Endothelial cell of umbilical vein (primary cell): ENCODE measurements around the gene FOXL2NB. TPM values are rescaled to one million over a fixed set of nuclear protein-coding genes. Genes with fewer than 3 reads are reported as not detected.

Experiments used
- BruUV-seq: library from RNA; stranded (reverse); fragments of 400-500 nt; replicated peaks from 2 replicates; lab custom pipeline; 2021; lab: Mats Ljungman, UMichigan
- CTCF ChIA-PET: fragments of 300-600, 350-600 bp; sonication (Branson Sonifier 250); formaldehyde crosslinking; loops from one replicate; lab custom pipeline; 2021; ENCODE audit warnings: antibody characterized with exemption, inconsistent platforms; lab: Charles Lee
- POLR2A ChIA-PET: fragments of 300-600, 350-600 bp; sonication (Branson Sonifier 250); formaldehyde crosslinking; loops from one replicate; lab custom pipeline; 2021; ENCODE audit warnings: antibody characterized with exemption, inconsistent platforms; lab: Charles Lee
- DNase-seq: peaks from one replicate; pipeline ENCODE4 v3.0.0-alpha.2; 2011; ENCODE audit warnings: low read depth, low spot score
- FAIRE-seq: peaks from 2 replicates; lab custom pipeline; 2011; peaks lifted over from hg19 to GRCh38; lab: Jason Lieb, UNC
- H2AFZ ChIP-seq: 2 replicates; pipeline ENCODE4 v1.6.0; 2012; ENCODE audit warnings: low read depth, low read length, control low read depth, inconsistent platforms
- H3K27ac ChIP-seq: 2 replicates; pipeline ENCODE4 v1.5.1; 2011; ENCODE audit warnings: low read depth, mild to moderate bottlenecking, control low read depth, low read length, moderate library complexity; ENCODE audit not compliant: insufficient read depth
- H3K27me3 ChIP-seq, 2 experiments: 2 replicates each; pipeline versions ENCODE4 v1.6.0 to v1.6.1; 2011; ENCODE audit warnings: low read length in 2 of 2, mixed read lengths in 1 of 2; ENCODE audit not compliant: control insufficient read depth in 2 of 2, insufficient read depth in 2 of 2
- H3K36me3 ChIP-seq, 2 experiments: 2 replicates in 1 of 2; 3 replicates in 1 of 2; pipeline ENCODE4 v1.5.1; 2011; ENCODE audit warnings: low read length in 2 of 2, mild to moderate bottlenecking in 1 of 2, moderate library complexity in 1 of 2; ENCODE audit not compliant: control insufficient read depth in 2 of 2, insufficient read depth in 2 of 2; ENCODE audit errors: extremely low read depth in 1 of 2
- H3K4me1 ChIP-seq: 3 replicates; pipeline ENCODE4 v1.5.1; 2011; ENCODE audit warnings: mild to moderate bottlenecking, low read length; ENCODE audit not compliant: control insufficient read depth, insufficient read depth; ENCODE audit errors: extremely low read depth
- H3K4me2 ChIP-seq: 2 replicates; pipeline ENCODE4 v1.6.1; 2011; ENCODE audit warnings: low read length, control low read depth, mixed read lengths; ENCODE audit not compliant: insufficient read depth
- H3K4me3 ChIP-seq, 3 experiments: fragments of 200-600 bp in 1 of 3; sonication (generic), shearing (Covaris generic) in 1 of 3; replicated peaks in 1 of 3; 2 replicates each; pipeline ENCODE4 v1.5.1; 2011 to 2016; ENCODE audit warnings: control low read depth in 3 of 3, low read length in 3 of 3, mild to moderate bottlenecking in 2 of 3, inconsistent platforms in 1 of 3, low read depth in 1 of 3, moderate library complexity in 1 of 3; ENCODE audit not compliant: insufficient read depth in 1 of 3
- H3K79me2 ChIP-seq: 2 replicates; pipeline ENCODE4 v1.6.0; 2012; ENCODE audit warnings: low read length, inconsistent platforms; ENCODE audit not compliant: control insufficient read depth, insufficient read depth
- H3K9ac ChIP-seq: replicated peaks from 2 replicates; pipeline ENCODE3; 2011; ENCODE audit warnings: low read length, control low read depth; ENCODE audit not compliant: insufficient read depth; ENCODE audit errors: extremely low read depth
- H3K9me1 ChIP-seq: replicated peaks from 3 replicates; pipeline ENCODE4 v1.6.0; 2011; ENCODE audit warnings: mild to moderate bottlenecking, low read length; ENCODE audit not compliant: control insufficient read depth, insufficient read depth; ENCODE audit errors: extremely low read depth
- H3K9me3 ChIP-seq: replicated peaks from 2 replicates; pipeline ENCODE4 v1.5.1; 2012; ENCODE audit warnings: low read length, inconsistent platforms; ENCODE audit not compliant: control insufficient read depth, insufficient read depth
- H4K20me1 ChIP-seq: replicated peaks from 2 replicates; pipeline ENCODE3; 2011; ENCODE audit warnings: mild to moderate bottlenecking, low read length; ENCODE audit not compliant: control insufficient read depth, insufficient read depth; ENCODE audit errors: extremely low read depth
- EZH2 ChIP-seq: IDR thresholded peaks from 2 replicates; pipeline ENCODE4 v1.6.1; 2012; ENCODE audit warnings: borderline replicate concordance, low read depth, mild to moderate bottlenecking, moderate library complexity, low read length, inconsistent platforms; ENCODE audit not compliant: severe bottlenecking
- FOS ChIP-seq: IDR thresholded peaks from 2 replicates; pipeline ENCODE4 v1.6.1; 2011; ENCODE audit warnings: mild to moderate bottlenecking, low read length, moderate library complexity, borderline replicate concordance; ENCODE audit not compliant: insufficient read depth
- GATA2 ChIP-seq: IDR thresholded peaks from 2 replicates; pipeline ENCODE4 v1.7.0; 2011; ENCODE audit warnings: low read depth, mild to moderate bottlenecking, moderate library complexity, mixed read lengths, low read length; ENCODE audit not compliant: insufficient read length, insufficient read depth
- JUN ChIP-seq: IDR thresholded peaks from 2 replicates; pipeline ENCODE4 v1.6.1; 2011; ENCODE audit warnings: borderline replicate concordance, low read depth; ENCODE audit not compliant: insufficient read length, insufficient read depth
- MYC ChIP-seq: IDR thresholded peaks from one replicate; pipeline ENCODE4 v1.6.1; 2011; ENCODE audit warnings: mild to moderate bottlenecking, low read depth, low read length
- POLR2A ChIP-seq: IDR thresholded peaks from 2 replicates; pipeline ENCODE4 v1.6.1; 2012; ENCODE audit warnings: low read depth, mild to moderate bottlenecking, control low read depth, low read length
- POLR2AphosphoS5 ChIP-seq: IDR thresholded peaks from 2 replicates; pipeline ENCODE4 v1.6.1; 2012; ENCODE audit warnings: low read depth, mild to moderate bottlenecking, control low read depth, low read length, moderate library complexity; ENCODE audit not compliant: insufficient read depth
- dilution Hi-C: fragments of 300-500 bp; cut with MboI; formaldehyde crosslinking; loops from one replicate; pipeline ENCODE4 v1.15.0; 2019; ENCODE audit warnings: low sequenced_read_pairs; ENCODE audit not compliant: extremely low pct_ligation_motif_present
- intact Hi-C: fragments of 100-400 bp; cut with micrococcal nuclease; formaldehyde crosslinking; loops from one replicate; pipeline ENCODE4 v1.10.0; 2022
- polyA plus RNA-seq, 4 experiments: library from polyadenylated mRNA; depleted of rRNA in 3 of 4; stranded (reverse) in 3 of 4; unstranded in 1 of 4; fragments of >200 nt; gene quantifications; 2 replicates each; pipeline versions ENCODE4 v1.2.1 to v1.2.3, GENCODE V29; 2011 to 2012; ENCODE audit warnings: missing spikeins in 1 of 4
- total RNA-seq: library from RNA; stranded (reverse); gene quantifications from 2 replicates; pipeline ENCODE4 v1.2.3, GENCODE V29; 2021
- TF ChIP-seq, protein P1 (sequence below): IDR thresholded peaks from 2 replicates; pipeline ENCODE4 v1.6.1; 2011; ENCODE audit not compliant: insufficient read depth, insufficient read length
- TF ChIP-seq, protein P2 (sequence below), 2 donors: IDR thresholded peaks; 1 replicate in 1 of 2; 2 replicates in 1 of 2; pipeline ENCODE4 v1.5.1; 2011; ENCODE audit warnings: low read length in 2 of 2, mild to moderate bottlenecking in 2 of 2, moderate library complexity in 2 of 2, control low read depth in 1 of 2, inconsistent platforms in 1 of 2, low read depth in 1 of 2; ENCODE audit not compliant: insufficient read depth in 1 of 2; ENCODE audit errors: extremely low read depth in 1 of 2

FOXL2NB gene
- total and polyA plus RNA-seq, 2 donors (not counting 3 experiments of a cell fraction or from before 2014, with no cell fraction given), result 0.01 TPM; not detected in 1

DNA sequence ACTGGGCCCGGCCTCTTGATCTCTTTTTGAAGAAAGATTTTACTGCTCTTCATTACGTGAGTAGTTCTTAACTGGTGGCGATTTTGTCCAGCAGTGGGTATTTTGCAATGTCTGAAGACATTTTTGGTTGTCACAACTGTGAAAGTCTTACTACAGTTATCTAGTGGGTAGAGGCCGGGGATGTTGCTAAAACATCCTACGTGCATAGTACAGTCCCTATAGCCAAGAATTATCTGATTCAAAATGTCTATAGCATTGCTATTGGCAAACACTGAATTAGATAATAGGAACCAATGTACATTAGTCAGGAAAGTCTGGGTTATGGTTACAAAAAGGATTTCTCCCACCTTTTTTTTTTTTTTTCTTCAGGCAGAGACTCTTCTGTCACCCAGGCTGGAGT lies 38.2 kb upstream of the FOXL2NB start:
- H4K20me1 ChIP-seq, result no peaks in the 10 kb centered on the region
- no peaks in the 10 kb centered on the region for H3K9me3 ChIP-seq
- no peaks in the 10 kb centered on the region for H3K36me3 ChIP-seq
- H3K4me1 ChIP-seq, result no peaks in the 10 kb centered on the region
- FAIRE-seq (no peak), DNase-seq (no peak)
- TF ChIP-seq, protein P1, sequence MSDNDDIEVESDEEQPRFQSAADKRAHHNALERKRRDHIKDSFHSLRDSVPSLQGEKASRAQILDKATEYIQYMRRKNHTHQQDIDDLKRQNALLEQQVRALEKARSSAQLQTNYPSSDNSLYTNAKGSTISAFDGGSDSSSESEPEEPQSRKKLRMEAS, result no peak
- TF ChIP-seq EZH2 (no peak), FOS (no peak), MYC (no peak), POLR2AphosphoS5 (no peak), GATA2 (no peak), POLR2A (no peak), JUN (no peak)
- TF ChIP-seq, protein P2, sequence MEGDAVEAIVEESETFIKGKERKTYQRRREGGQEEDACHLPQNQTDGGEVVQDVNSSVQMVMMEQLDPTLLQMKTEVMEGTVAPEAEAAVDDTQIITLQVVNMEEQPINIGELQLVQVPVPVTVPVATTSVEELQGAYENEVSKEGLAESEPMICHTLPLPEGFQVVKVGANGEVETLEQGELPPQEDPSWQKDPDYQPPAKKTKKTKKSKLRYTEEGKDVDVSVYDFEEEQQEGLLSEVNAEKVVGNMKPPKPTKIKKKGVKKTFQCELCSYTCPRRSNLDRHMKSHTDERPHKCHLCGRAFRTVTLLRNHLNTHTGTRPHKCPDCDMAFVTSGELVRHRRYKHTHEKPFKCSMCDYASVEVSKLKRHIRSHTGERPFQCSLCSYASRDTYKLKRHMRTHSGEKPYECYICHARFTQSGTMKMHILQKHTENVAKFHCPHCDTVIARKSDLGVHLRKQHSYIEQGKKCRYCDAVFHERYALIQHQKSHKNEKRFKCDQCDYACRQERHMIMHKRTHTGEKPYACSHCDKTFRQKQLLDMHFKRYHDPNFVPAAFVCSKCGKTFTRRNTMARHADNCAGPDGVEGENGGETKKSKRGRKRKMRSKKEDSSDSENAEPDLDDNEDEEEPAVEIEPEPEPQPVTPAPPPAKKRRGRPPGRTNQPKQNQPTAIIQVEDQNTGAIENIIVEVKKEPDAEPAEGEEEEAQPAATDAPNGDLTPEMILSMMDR (IDR thresholded peaks at IDR 0.05; ENCODE audit: extremely low read depth in 1 of 2, insufficient read depth in 1 of 2, low read depth in 1 of 2, low read length in 2 of 2), result no peak
- intact Hi-C loops (no loop called here), dilution Hi-C loops (no loop called here)
- POLR2A ChIA-PET, result no interaction called here
- no peak overlapping the region for H3K27ac ChIP-seq
- no peak overlapping the region for H2AFZ ChIP-seq
- H3K79me2 ChIP-seq, result no peaks in the 10 kb centered on the region
- no peak overlapping the region for H3K4me3 ChIP-seq
- H3K4me2 ChIP-seq, result no peak overlapping the region
- no TSS peak for BruUV-seq
- CTCF ChIA-PET, result interaction anchor here (3.3 kb wide), 1 partner anchor 15 kb away, joined by 9 read pairs; no protein-coding TSS in a partner anchor
- no peak overlapping the region for H3K9ac ChIP-seq
- no peaks in the 10 kb centered on the region for H3K27me3 ChIP-seq
- no peaks in the 10 kb centered on the region for H3K9me1 ChIP-seq
